Activated CD8-positive, alpha-beta memory T cell treated with anti-CD3 and anti-CD28 coated beads, Interleukin-2, amount 50 U/mL, for 1 hour (primary cell): ENCODE measurements around the gene DPP6.
"Not testable (repeated sequence)": the region's sequence is repeated elsewhere in the genome, so short reads cannot be mapped to it uniquely, and the experiment has no call there.

Source experiments
- DNase-seq: peaks from one replicate; pipeline ENCODE4 v3.0.0-alpha.2; 2020; ENCODE audit errors: extremely low read depth

Gene DPP6

GRCh38 chr7:154051643-154052529 lies at the start of gene DPP6:
DPP6 (plus strand) TSS chr7:154052398.
- DNase-seq = not testable (repeated sequence)

- DNase-seq = not testable (repeated sequence)
Observed at GRCh38 chr7:154009423-154009911, 42.7 kb upstream of the DPP6 start.

DNA sequence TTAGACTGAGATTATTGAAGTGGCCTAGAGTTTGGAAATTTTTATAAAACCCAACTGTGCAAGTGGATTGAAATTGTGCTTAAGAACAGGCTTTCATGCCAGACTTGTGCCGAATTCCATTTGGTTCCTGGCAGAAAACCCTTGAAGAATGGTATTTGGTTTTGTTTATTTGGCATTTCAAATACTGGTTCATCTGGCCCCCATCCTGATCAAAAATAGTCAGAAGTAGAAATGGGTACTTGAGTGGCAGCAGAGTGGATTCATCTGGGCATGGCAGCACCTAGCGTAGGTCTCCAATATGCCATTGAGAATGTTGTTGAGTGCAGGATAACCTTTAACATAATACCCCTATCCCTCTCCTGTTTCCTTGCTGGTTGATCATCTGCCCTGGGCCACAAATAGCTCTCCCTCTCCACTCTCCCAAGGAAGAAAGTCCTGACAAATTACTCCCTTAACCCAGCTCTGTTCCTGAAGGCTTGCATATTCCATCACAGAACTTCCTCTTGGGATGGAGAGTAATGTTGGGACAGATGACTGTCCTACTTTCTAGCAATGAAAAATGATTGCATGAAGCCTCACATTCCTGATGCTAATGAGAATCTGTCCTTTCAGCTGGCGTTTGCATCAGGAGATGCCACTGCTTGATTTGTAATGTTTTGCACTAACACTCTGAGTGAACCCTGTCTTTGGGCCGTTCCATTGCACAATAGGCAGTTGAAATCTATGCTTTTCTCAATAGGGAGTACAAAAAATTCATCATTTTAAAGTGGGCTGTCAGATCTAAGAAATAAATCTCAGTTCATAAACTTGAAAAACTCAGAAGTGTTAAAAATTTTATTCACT lies 41.3 kb upstream of the DPP6 start:
- DNase-seq = not testable (repeated sequence)

GRCh38 chr7:154012800-154013199 lies 39.4 kb upstream of the DPP6 start:
- not testable (repeated sequence) for DNase-seq

- not testable (repeated sequence) for DNase-seq
Observed at GRCh38 chr7:154015636-154016035, 36.6 kb upstream of the DPP6 start.

GRCh38 chr7:154018354-154018753 lies 33.8 kb upstream of the DPP6 start:
- DNase-seq = not testable (repeated sequence)

DNA sequence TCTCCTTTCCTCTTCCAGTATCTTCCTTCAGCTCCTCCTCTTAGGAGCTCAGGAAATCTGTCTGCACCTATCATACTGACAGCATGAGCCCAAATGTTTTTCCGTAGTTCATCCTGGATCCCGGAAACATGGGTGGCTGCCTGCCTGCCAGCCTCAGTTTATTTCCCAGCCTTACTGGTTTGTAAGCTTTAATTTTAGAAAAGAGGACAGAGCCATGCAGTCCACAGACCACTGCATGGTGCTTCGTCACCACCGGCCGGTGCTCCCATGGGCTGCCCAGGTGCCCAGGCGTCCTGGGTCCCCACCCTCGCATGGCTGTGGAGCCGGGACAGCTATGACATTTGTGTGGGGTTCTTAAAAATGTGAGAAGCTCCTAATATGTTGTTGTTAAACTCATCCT lies 24.4 kb upstream of the DPP6 start:
- DNase-seq = not testable (repeated sequence)

DNA sequence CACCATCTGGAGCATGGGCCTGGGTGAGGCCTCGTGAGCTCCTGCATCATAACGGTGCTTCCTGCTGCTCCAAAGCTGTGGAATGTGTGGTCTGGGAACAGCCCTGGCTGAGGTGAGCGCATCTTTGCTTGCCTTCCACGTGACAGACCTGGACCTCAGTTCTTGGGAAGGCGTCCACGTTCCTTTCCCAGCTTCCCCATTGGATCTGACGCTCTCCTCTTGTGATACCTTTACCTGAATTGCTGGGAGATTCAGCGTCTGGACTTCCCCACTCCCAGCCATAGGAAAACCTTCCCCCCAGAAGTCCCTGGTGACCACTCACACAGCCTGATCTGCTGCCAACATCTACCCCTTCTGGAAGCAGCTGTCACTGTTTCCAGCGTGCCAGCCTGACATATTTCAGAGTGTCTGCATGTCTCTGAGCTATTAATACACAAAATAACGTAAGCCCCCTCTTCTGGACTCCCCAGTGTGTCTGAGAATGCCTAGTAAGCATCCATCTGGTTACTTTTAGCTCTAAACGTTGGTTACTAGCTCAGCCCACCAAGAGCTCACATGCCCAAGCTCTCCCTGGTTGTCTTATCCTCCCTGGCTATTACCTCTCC lies 21.6 kb upstream of the DPP6 start:
- DNase-seq = not testable (repeated sequence)

DNA sequence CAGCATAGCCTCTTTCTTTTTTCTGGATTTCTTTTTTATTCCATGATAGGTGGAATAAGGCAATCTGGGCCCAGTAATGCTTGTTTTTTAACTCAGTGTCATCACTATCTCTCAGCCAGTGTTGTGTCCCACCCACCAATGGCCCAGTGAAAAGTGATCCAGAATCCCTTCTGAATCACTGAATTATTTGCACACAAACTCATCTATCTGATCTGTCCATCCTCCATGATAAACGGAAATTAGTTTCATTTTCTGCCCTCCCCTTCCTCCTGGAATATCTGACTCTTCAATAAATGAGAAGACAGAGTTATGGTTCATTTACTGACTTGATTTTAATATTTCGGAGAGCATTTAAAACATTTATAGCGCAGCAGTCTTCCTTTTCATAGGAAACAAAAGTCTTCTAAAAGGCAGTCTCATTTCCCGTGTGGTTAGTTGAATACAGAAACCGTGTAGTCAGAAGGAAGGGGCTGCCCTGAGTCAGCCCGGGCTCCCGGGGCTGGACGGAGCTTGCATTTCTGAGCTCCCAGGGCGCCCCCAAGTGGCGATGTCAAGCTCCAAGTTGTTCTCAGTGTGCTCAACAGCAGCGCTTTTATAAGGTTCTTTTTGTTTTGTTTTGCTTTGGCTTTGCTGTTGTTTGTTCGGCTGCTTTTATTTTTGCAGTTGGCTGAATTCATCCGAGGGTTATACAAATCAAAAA lies 12.6 kb upstream of the DPP6 start:
- DNase-seq = not testable (repeated sequence)

- DNase-seq = not testable (repeated sequence)
Observed at GRCh38 chr7:154050394-154050793, 1.8 kb upstream of the DPP6 start.

DNA sequence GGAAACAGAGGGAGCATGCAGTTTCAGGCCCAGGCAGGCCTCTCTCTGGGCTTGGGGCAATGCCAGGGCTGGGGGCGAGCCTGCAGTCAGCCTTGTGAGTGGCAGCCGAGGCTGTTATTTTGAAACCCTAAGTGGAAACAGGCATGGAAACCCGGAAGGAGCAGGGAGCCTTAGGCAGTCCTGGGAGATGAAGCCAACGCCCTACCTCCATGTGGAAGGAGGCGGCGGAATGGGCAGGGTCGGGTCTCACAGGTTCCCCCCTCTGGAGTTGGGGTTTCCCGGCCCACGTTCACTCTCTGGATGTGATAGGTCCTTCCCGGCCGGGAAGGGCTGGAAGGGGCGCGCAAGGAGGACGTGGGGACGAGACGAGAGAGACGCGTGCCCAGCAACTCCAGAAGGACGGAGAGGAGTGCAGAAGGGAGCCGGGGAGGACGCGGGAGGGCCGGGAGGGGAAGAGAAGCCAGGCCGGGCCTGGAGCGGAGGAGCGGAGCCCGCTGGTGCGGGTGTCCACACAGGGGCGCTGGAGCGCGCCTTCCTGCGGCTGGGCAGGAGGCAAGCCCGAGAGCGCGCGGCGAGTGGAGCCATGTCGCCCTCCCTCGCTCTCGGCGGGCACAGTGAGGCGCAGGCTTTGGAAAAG lies 1.1 kb upstream of the DPP6 start:
- not testable (repeated sequence) for DNase-seq

DNA sequence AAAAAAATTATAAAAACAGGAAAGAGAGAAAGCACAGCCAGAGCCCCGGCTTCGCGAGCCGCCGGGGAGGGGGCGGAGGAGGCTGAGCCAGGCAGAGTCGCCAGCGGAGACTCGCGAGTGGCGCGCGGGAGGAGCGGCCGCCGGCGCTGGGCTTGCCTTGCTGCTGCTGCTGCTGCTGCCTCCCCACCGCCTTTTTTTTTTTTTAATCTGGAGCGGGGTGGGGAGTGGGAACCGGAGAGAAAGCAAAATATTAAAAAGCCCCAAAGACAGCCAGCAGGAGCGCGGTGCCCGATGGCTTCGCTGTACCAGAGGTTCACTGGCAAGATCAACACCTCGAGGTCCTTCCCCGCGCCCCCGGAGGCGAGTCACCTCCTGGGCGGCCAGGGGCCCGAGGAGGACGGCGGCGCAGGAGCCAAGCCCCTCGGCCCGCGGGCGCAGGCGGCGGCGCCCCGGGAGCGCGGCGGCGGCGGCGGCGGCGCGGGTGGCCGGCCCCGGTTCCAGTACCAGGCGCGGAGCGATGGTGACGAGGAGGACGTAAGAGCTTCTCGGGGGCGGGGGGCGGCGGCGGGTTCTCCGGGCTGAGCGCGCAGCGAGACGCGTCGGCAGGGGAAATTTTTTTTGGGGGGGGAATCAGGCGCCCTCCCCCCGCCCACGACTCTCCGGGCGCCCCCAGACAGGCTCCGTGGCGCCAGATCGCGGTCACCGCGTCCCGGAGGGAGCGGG lies 493 bp downstream of the DPP6 start:
- DNase-seq = not testable (repeated sequence)

DNA sequence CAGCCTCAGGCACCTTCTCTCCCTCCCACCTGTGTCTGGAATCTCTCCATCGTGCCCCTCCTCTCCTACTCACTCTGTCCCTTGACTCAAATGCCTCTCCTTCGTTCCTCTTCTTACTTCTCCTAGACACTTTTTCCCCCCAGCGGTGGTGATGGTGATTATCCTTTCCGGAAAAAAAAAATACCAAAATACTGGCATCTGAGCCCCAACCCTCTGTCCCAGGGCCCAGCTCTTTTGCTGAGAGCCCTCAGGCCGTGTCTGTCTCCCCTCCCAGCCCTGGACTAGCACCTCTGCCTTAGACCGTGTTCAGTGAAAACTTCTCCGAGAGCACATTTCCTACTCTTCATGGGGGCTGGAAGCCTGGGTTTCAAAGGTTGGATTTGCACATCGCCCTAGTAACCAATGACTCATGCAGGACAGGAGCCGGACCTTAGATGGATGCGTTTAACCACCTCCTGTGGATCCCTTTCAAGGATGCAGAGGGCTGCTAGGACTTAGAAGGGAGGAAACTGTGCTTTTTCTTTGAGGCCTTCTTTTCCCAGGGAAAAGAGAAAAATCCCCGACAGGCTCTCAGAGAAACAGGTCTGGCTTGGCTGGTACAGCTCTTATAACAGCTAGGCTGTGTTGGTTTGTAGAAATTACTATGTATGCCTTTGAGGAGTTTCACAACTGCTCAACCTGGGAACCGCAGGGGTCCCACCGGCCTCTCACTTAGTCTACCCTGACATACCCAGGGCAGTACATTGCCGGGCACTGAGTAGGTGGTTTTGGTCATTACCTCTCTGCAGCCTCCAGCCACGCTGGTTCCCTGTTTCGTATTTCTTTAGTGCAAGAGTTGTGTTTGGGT lies 1.5 kb downstream of the DPP6 start:
- not testable (repeated sequence) for DNase-seq

DNA sequence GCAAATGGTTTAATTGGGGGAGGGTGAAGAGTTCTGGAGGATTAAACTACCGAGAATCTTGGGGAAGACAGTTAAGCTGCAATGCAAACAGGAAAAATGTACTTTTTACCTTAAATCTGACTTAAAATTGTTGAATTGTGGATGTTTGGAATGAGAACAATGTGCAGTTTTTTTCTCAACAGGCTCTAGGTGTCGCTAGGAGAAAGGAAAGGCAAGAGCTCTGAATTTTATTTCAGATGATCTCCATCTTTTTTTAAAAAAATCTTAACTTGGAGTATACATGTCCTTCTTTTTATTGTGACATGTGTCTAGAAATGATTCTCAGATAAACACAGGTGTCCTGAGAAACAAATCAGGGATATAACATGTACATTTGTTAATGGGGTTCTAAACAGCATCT lies 2.5 kb downstream of the DPP6 start:
- not testable (repeated sequence) for DNase-seq

GRCh38 chr7:154055491-154056106 lies 3.4 kb downstream of the DPP6 start:
- DNase-seq = not testable (repeated sequence)

DNA sequence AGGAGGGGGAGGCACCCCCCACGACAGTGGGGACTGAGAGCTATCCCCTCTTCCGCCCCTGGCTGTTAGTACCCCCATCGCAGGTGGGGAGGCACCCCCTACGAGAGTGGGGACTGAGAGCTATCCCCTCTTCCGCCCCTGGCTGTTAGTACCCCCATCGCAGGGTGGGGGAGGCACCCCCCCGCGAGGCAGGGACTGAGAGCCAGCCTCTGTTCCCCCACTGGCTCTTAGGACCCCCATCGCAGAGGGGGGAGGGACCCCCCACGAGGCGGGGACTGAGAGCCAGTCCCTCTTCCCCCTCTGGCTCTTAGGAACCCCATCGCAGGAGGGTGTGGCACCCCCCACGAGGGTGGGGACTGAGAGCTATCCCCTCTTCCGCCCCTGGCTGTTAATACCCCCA lies 6.6 kb downstream of the DPP6 start:
- not testable (repeated sequence) for DNase-seq

DNA sequence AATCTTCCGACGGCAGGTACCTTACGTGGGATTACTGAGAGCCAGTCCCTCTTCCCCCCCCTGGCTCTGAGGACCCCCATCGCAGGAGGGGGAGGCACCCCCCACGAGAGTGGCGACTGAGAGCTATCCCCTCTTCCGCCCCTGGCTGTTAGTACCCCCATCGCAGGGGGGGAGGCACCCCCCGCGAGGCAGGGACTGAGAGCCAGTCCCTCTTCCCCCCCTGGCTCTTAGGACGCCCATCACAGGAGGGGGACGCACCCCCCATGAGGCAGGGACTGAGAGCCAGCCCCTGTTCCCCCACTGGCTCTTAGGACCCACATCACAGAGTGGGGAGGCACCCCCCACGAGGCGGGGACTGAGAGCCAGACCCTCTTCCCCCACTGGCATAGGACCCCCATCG lies 8.4 kb downstream of the DPP6 start:
- DNase-seq = not testable (repeated sequence)

GRCh38 chr7:154071833-154072232 lies 19.6 kb downstream of the DPP6 start:
- DNase-seq = not testable (repeated sequence)
